Measurements from ENCODE around the gene THAP6. TPM values are rescaled to one million over a fixed set of nuclear protein-coding genes. Genes with fewer than 3 reads are reported as not detected.

Gene THAP6
- total RNA-seq, 1 donor from 2014 or later, result 9.7 TPM

GRCh38 chr4:75490155-75490554, 24.1 kb upstream of the THAP6 start:
- DNase-seq (ENCODE audit: low read depth) (peak; percentile 46), FAIRE-seq (no peak)
- TF ChIP-seq CTCF (IDR thresholded peaks at IDR 0.05; ENCODE audit: insufficient read depth, low read length, severe bottlenecking), result no peak
- H3K36me3 ChIP-seq (ENCODE audit: control insufficient read depth, insufficient read depth, low read length), result peaks cover 8% of the 10 kb centered on the region
- H3K4me3 ChIP-seq (ENCODE audit: low read depth, low read length), result no peak overlapping the region
- no peaks in the 10 kb centered on the region for H3K27me3 ChIP-seq (ENCODE audit: control insufficient read depth, insufficient read depth, low read length)

- H3K36me3 ChIP-seq (ENCODE audit: control insufficient read depth, insufficient read depth, low read length), result peaks cover 4% of the 10 kb centered on the region
- FAIRE-seq (no peak), DNase-seq (ENCODE audit: low read depth) (peak; percentile 81)
- TF ChIP-seq CTCF (IDR thresholded peaks at IDR 0.05; ENCODE audit: insufficient read depth, low read length, severe bottlenecking), result no peak
- no peaks in the 10 kb centered on the region for H3K27me3 ChIP-seq (ENCODE audit: control insufficient read depth, insufficient read depth, low read length)
- H3K4me3 ChIP-seq (ENCODE audit: low read depth, low read length), result no peak overlapping the region
Observed at GRCh38 chr4:75494563-75494962, 19.7 kb upstream of the THAP6 start.

GRCh38 chr4:75495476-75495875, 18.8 kb upstream of the THAP6 start:
- no peak for TF ChIP-seq CTCF (IDR thresholded peaks at IDR 0.05; ENCODE audit: insufficient read depth, low read length, severe bottlenecking)
- H3K27me3 ChIP-seq (ENCODE audit: control insufficient read depth, insufficient read depth, low read length), result no peaks in the 10 kb centered on the region
- H3K36me3 ChIP-seq (ENCODE audit: control insufficient read depth, insufficient read depth, low read length), result no peaks in the 10 kb centered on the region
- FAIRE-seq, result no peak
- no peak for DNase-seq (ENCODE audit: low read depth)
- H3K4me3 ChIP-seq (ENCODE audit: low read depth, low read length), result no peak overlapping the region

GRCh38 chr4:75496406-75496805, 17.9 kb upstream of the THAP6 start:
- H3K36me3 ChIP-seq (ENCODE audit: control insufficient read depth, insufficient read depth, low read length), result no peaks in the 10 kb centered on the region
- no peak for TF ChIP-seq CTCF (IDR thresholded peaks at IDR 0.05; ENCODE audit: insufficient read depth, low read length, severe bottlenecking)
- DNase-seq (ENCODE audit: low read depth) (no peak), FAIRE-seq (no peak)
- no peaks in the 10 kb centered on the region for H3K27me3 ChIP-seq (ENCODE audit: control insufficient read depth, insufficient read depth, low read length)
- H3K4me3 ChIP-seq (ENCODE audit: low read depth, low read length), result no peak overlapping the region

GRCh38 chr4:75497133-75497532, 17.1 kb upstream of the THAP6 start:
- DNase-seq (ENCODE audit: low read depth), result peak; percentile 29
- TF ChIP-seq CTCF (IDR thresholded peaks at IDR 0.05; ENCODE audit: insufficient read depth, low read length, severe bottlenecking), result no peak
- Histone ChIP-seq H3K27me3 (ENCODE audit: control insufficient read depth, insufficient read depth, low read length) (no peaks in the 10 kb centered on the region), H3K4me3 (ENCODE audit: low read depth, low read length) (no peak overlapping the region), H3K36me3 (ENCODE audit: control insufficient read depth, insufficient read depth, low read length) (peaks cover 2% of the 10 kb centered on the region)
- no peak for FAIRE-seq

- DNase-seq (ENCODE audit: low read depth) (no peak), FAIRE-seq (no peak)
- no peak overlapping the region for H3K4me3 ChIP-seq (ENCODE audit: low read depth, low read length)
- H3K36me3 ChIP-seq (ENCODE audit: control insufficient read depth, insufficient read depth, low read length), result peaks cover 2% of the 10 kb centered on the region
- no peak for TF ChIP-seq CTCF (IDR thresholded peaks at IDR 0.05; ENCODE audit: insufficient read depth, low read length, severe bottlenecking)
- no peaks in the 10 kb centered on the region for H3K27me3 ChIP-seq (ENCODE audit: control insufficient read depth, insufficient read depth, low read length)
Observed at GRCh38 chr4:75498041-75498440, 16.2 kb upstream of the THAP6 start.

Data from bronchial epithelial cell (primary cell).